ENCODE measurements around the gene QRFPR.
"Not testable (repeated sequence)": the region's sequence is repeated elsewhere in the genome, so short reads cannot be mapped to it uniquely, and the experiment has no call there.

The QRFPR gene

GRCh38 chr4:121321466-121321865 is 59.4 kb downstream of the QRFPR start:
- Histone ChIP-seq H4K20me1 (ENCODE audit: insufficient read depth, low read length) (no peaks in the 10 kb centered on the region), H2AFZ (ENCODE audit: low read depth, low read length) (no peak overlapping the region), H3K9me3 (ENCODE audit: insufficient read depth, low read length) (no peaks in the 10 kb centered on the region), H3K27me3 (ENCODE audit: low read depth, low read length) (peaks cover 34% of the 10 kb centered on the region), H3K9ac (ENCODE audit: low read length) (no peak overlapping the region), H3K79me2 (ENCODE audit: low read length) (no peaks in the 10 kb centered on the region), H3K4me1 (ENCODE audit: low read length) (no peaks in the 10 kb centered on the region), H3K4me3 (ENCODE audit: low read length) (no peak overlapping the region), H3K36me3 (replicated peaks; ENCODE audit: low read depth, low read length) (no peaks in the 10 kb centered on the region), H3K4me2 (ENCODE audit: low read length) (no peak overlapping the region), H3K27ac (ENCODE audit: low read length) (no peak overlapping the region)
- TF ChIP-seq CTCF (IDR thresholded peaks at IDR 0.05; ENCODE audit: low read depth, low read length) (no peak), EZH2phosphoT487 (IDR thresholded peaks at IDR 0.05; ENCODE audit: low read depth) (no peak)

DNA sequence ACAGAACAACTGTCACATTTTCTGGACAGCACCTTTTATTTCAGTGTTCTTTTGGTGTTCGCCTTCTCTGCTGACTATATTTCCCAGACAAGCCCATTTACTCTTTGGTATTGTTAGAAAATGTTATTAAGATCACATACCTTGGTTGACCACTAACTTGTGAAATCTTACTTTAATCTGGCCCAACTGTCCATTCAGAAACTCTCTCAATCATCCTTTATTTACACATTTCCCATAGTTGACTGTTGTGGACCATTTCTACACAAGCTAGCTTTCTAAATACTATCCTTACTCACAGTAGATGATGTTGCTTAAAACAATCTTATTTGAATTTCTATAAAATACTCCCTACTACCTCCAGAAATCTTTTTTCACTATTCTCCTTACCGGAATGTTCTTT is 64.7 kb downstream of the QRFPR start:
- H3K4me1 ChIP-seq (ENCODE audit: low read length) = no peaks in the 10 kb centered on the region
- no peak overlapping the region for H3K9ac ChIP-seq (ENCODE audit: low read length)
- H3K79me2 ChIP-seq (ENCODE audit: low read length) = no peaks in the 10 kb centered on the region
- no peak overlapping the region for H3K4me2 ChIP-seq (ENCODE audit: low read length)
- no peak overlapping the region for H3K27ac ChIP-seq (ENCODE audit: low read length)
- TF ChIP-seq EZH2phosphoT487 (IDR thresholded peaks at IDR 0.05; ENCODE audit: low read depth) (no peak), CTCF (IDR thresholded peaks at IDR 0.05; ENCODE audit: low read depth, low read length) (no peak)
- no peaks in the 10 kb centered on the region for H3K9me3 ChIP-seq (ENCODE audit: insufficient read depth, low read length)
- H3K4me3 ChIP-seq (ENCODE audit: low read length) = no peak overlapping the region
- H2AFZ ChIP-seq (ENCODE audit: low read depth, low read length) = no peak overlapping the region
- H3K36me3 ChIP-seq (replicated peaks; ENCODE audit: low read depth, low read length) = no peaks in the 10 kb centered on the region
- no peaks in the 10 kb centered on the region for H4K20me1 ChIP-seq (ENCODE audit: insufficient read depth, low read length)
- H3K27me3 ChIP-seq (ENCODE audit: low read depth, low read length) = 0 out of 2 replicates have a peak, but pooled peaks cover 8% of the 10 kb centered on the region

- H3K9ac ChIP-seq (ENCODE audit: low read length); H3K36me3 ChIP-seq (replicated peaks; ENCODE audit: low read depth, low read length); H3K79me2 ChIP-seq (ENCODE audit: low read length); H3K4me1 ChIP-seq (ENCODE audit: low read length); H3K9me3 ChIP-seq (ENCODE audit: insufficient read depth, low read length); H3K4me2 ChIP-seq (ENCODE audit: low read length); H4K20me1 ChIP-seq (ENCODE audit: insufficient read depth, low read length); H2AFZ ChIP-seq (ENCODE audit: low read depth, low read length); H3K4me3 ChIP-seq (ENCODE audit: low read length); H3K27ac ChIP-seq (ENCODE audit: low read length): not testable (repeated sequence)
- H3K27me3 ChIP-seq (ENCODE audit: low read depth, low read length) = peaks cover 16% of the 10 kb centered on the region; the same call in 1 of the 2 replicates
Observed at GRCh38 chr4:121313430-121313829, 67.4 kb downstream of the QRFPR start.

- TF ChIP-seq EZH2phosphoT487 (IDR thresholded peaks at IDR 0.05; ENCODE audit: low read depth) (no peak), CTCF (IDR thresholded peaks at IDR 0.05; ENCODE audit: low read depth, low read length) (no peak)
- Histone ChIP-seq H3K27me3 (ENCODE audit: low read depth, low read length) (peaks cover 9% of the 10 kb centered on the region; the same call in 1 of the 2 replicates), H3K9ac (ENCODE audit: low read length) (no peak overlapping the region), H4K20me1 (ENCODE audit: insufficient read depth, low read length) (no peaks in the 10 kb centered on the region), H3K79me2 (ENCODE audit: low read length) (no peaks in the 10 kb centered on the region), H3K9me3 (ENCODE audit: insufficient read depth, low read length) (no peaks in the 10 kb centered on the region), H3K36me3 (replicated peaks; ENCODE audit: low read depth, low read length) (no peaks in the 10 kb centered on the region), H2AFZ (ENCODE audit: low read depth, low read length) (no peak overlapping the region), H3K27ac (ENCODE audit: low read length) (no peak overlapping the region), H3K4me2 (ENCODE audit: low read length) (no peak overlapping the region), H3K4me1 (ENCODE audit: low read length) (peaks cover 24% of the 10 kb centered on the region), H3K4me3 (ENCODE audit: low read length) (no peak overlapping the region)
Observed at GRCh38 chr4:121308828-121309227, 72.0 kb downstream of the QRFPR start.

- no peak for TF ChIP-seq EZH2phosphoT487 (IDR thresholded peaks at IDR 0.05; ENCODE audit: low read depth)
- no peak for TF ChIP-seq CTCF (IDR thresholded peaks at IDR 0.05; ENCODE audit: low read depth, low read length)
- Histone ChIP-seq H3K4me3 (ENCODE audit: low read length) (no peak overlapping the region), H3K9me3 (ENCODE audit: insufficient read depth, low read length) (no peaks in the 10 kb centered on the region), H3K4me1 (ENCODE audit: low read length) (peaks cover 24% of the 10 kb centered on the region), H2AFZ (ENCODE audit: low read depth, low read length) (no peak overlapping the region), H3K27me3 (ENCODE audit: low read depth, low read length) (peaks cover 9% of the 10 kb centered on the region; the same call in 1 of the 2 replicates), H3K4me2 (ENCODE audit: low read length) (no peak overlapping the region), H3K9ac (ENCODE audit: low read length) (no peak overlapping the region), H3K79me2 (ENCODE audit: low read length) (no peaks in the 10 kb centered on the region), H4K20me1 (ENCODE audit: insufficient read depth, low read length) (no peaks in the 10 kb centered on the region), H3K27ac (ENCODE audit: low read length) (no peak overlapping the region), H3K36me3 (replicated peaks; ENCODE audit: low read depth, low read length) (no peaks in the 10 kb centered on the region)
Observed at GRCh38 chr4:121308328-121308663, 72.5 kb downstream of the QRFPR start.

All from OCI-LY3 (cell line).